ENCODE data around the gene IGF2BP3. TPM values are rescaled to one million over a fixed set of nuclear protein-coding genes. Genes with fewer than 3 reads are reported as not detected.
"Not testable (repeated sequence)": the region's sequence is repeated elsewhere in the genome, so short reads cannot be mapped to it uniquely, and the experiment has no call there.

IGF2BP3 gene
- total RNA-seq, 1 donor from 2014 or later: 2.0 TPM

DNA sequence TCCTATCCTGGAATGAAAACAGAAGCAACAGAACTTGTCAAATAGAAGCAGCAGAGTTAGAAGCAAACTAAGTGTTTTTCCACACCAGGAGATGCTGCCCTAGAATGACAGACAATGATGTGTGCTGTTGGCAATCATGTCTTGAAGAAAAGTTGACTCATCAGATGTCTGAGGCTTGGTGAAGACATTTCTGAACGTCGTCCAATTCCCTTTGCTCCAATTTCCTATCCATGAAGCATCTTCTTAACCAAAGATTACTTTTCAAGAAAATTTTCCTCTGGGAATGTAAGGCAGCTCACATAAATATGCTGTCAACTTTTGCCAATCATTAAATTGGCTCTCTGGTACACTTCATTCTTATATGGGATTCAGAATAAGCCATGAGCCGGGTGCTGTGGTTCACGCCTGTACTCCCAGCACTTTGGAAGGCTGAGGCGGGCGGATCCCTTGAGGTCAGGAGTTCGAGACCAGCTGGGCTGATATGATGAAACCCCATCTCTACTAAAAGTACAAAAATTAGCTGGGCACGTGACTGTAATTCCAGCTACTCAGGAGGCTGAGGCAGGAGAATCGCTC lies 136.5 kb downstream of the IGF2BP3 start:
- ATAC-seq: peak; percentile 89
- intact Hi-C loops (cut with DNase I): no loop called here
- DNase-seq (ENCODE audit: low spot score): no peak

DNA sequence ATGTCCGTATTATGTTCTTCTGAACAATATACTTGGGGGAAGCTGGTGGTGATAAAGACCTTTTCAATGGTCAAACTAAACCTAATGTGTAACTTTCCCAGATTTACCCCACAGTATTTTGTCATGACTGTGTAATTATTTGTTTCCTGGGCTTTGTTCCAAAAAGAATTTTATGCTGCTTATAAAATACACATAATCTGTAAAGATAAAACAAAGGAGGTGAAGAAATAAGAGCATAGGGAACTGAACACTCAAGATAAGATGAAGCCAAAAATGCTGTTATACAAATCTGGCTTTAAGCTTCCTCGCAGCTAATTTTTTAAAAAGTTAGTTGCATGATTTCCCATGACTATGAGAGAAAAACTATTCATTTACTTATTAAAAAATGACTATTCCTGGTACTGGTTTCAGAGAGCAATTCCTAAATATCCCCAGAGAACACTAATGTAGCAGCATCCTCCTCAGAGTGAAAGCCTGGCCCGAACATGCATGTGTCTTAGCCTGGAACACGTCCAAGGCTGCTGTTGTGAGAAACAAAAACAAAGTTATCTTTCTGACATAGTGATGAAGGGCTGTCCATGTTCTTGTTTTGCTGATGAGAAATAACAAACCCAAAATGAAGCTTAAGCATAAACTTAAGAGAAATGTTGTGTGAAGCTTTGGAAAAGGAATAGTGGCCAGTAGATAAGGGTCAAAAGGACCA lies 137.2 kb downstream of the IGF2BP3 start:
- DNase-seq (ENCODE audit: low spot score) (no peak), ATAC-seq (no peak)
- intact Hi-C loops (cut with DNase I): no loop called here

DNA sequence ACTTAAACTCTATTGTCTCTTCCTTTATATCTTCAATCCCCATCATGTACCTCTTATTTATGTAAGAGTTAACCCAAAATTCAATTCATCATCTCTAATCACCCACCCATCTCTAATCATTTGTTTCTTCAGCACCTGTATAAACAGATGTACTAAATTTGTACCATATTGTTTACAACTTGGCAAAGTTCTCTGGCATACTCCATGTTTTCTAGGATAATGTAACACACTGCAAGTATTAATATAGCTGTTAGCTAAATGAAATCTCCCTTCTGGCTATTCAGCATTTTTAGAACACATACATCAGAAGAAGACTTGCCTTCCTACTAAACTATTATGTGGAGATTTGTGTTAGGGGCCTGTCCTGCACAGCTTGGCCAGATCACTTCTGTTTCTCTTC lies 138.1 kb downstream of the IGF2BP3 start:
- intact Hi-C loops (cut with DNase I): no loop called here
- ATAC-seq: no peak
- DNase-seq (ENCODE audit: low spot score): no peak

DNA sequence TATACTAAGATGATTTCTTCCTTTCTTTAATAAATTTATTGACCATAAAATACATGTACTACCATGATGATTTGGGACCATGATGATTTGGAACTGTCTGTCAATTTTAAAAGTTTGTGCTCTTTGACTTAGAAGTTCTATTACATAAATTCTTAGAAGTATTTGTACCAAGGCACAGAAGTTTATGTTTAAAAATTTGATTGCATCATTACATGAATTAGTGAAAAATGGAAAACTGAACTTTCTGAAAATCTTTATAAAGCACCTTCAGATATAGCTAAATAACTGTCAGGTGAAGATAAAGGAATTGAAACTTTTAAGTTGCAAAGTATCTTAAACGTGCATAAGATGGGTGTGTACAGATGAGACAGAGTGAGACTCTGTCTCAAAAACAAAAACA lies 139.2 kb downstream of the IGF2BP3 start:
- intact Hi-C loops (cut with DNase I): no loop called here
- DNase-seq (ENCODE audit: low spot score) (no peak), ATAC-seq (no peak)

DNA sequence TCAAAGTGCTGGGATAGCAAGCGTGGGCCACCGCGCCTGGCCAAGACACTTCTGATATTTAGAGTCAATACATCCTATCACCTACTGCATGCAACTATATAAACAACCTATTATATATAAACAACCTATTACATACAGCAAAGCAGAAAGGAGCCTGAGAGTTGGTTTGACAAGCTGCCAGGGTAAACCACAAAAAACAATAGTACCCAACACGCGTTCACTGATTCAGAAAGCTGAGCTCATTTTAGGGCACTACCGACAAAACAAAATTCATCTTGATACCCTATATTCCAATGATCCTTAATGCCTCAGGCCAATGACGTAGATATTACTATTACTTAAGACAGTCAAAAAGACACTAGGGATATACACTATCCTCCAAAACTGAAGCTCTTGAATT lies 154.9 kb downstream of the IGF2BP3 start:
- DNase-seq (ENCODE audit: low spot score): no peak
- no peak for ATAC-seq
- intact Hi-C loops (cut with DNase I): no loop called here

DNA sequence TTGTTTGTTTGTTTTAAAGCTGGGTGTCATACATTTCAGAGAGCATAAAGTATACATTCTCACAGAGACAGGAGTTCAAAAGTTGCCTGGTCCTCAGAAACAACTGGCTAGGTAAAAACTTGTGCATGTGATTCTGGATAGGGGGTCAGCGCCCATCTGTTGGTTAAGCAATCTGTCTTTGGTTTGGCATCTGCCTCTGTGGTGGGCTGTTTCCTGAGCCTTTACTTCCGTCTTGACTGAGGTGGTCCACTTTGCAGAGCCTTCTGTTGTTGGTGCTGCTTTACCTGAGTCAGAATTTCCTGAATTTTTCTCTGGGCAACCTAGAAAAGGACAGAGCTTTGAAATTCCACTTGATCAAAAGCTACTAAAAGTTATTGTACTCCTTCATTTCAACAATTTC lies 158.2 kb downstream of the IGF2BP3 start:
- intact Hi-C loops (cut with DNase I); ATAC-seq; DNase-seq (ENCODE audit: low spot score): not testable (repeated sequence)

DNA sequence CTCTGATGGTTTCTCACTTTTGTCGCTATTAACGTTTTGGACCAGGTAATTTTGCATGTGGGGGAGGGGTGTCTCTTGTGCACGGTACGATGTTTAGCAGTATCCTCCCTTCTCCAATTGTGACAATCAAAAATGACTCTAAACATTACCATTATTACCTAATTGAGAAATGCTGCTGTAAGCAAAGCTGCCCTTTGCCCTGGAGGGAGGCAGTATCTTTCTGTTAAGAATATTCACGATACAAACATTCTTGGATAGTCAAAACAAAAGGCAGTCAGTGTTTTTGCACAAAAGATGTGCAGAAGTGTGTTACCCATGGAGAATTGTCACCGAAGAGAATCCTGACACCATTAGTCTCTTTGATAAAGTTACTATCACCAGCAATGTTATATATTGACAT lies 161.5 kb downstream of the IGF2BP3 start:
- ATAC-seq (no peak), DNase-seq (ENCODE audit: low spot score) (no peak)
- intact Hi-C loops (cut with DNase I): no loop called here

DNA sequence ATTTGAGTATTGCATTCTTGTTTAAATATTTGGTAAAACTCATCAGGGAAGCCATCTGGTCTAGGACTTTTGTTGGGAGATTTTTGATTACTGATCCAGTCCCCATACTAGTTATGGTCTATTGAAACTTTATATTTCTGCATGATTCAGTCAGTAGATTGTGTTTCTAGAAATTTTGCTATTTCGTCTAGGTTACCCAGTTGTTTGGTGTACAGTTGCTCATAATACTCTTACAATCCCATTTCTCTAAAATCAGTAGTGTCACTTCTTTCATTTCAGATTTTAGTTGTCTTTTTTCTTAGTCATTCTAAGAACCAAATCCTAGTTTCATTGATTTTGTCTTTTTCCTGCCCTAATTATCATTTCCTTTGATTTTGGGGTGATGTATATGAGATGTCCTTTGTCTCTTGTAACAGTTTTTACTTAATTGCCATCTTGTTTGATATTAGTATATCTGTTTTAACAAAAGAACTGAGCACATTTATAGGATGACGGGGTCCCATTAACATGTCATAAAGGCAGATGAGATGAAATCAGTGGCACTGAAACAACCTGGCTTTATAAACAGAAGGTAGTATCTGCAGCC lies 163.3 kb downstream of the IGF2BP3 start:
- intact Hi-C loops (cut with DNase I): no loop called here
- DNase-seq (ENCODE audit: low spot score): no peak
- ATAC-seq: no peak

DNA sequence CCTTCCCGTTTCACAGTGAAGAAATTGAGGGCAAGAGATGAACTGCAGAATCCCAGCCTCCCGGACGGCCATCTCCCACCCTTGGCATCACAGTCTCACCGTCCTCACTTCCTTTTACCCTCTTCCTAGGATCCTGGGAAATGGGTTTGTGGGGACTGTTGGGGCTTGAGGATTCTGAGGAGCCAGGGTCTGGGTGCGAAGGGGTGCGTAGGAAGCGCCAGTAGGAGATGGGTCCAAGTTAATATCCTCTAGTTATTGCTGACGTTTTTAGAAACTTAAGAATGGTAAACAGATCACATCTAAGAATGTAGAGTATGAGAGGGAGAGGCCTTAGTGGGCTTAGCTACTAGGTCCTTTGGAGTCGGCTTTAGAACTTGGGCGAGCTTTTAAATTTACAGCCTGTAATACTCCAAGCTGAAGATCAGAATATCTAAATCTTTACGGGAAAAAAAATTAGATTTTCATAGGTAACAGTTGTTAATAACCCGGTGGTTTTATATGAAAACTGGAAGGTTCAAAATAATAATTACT lies 170.5 kb downstream of the IGF2BP3 start:
- intact Hi-C loops (cut with DNase I): no loop called here
- DNase-seq (ENCODE audit: low spot score) (no peak), ATAC-seq (no peak)

DNA sequence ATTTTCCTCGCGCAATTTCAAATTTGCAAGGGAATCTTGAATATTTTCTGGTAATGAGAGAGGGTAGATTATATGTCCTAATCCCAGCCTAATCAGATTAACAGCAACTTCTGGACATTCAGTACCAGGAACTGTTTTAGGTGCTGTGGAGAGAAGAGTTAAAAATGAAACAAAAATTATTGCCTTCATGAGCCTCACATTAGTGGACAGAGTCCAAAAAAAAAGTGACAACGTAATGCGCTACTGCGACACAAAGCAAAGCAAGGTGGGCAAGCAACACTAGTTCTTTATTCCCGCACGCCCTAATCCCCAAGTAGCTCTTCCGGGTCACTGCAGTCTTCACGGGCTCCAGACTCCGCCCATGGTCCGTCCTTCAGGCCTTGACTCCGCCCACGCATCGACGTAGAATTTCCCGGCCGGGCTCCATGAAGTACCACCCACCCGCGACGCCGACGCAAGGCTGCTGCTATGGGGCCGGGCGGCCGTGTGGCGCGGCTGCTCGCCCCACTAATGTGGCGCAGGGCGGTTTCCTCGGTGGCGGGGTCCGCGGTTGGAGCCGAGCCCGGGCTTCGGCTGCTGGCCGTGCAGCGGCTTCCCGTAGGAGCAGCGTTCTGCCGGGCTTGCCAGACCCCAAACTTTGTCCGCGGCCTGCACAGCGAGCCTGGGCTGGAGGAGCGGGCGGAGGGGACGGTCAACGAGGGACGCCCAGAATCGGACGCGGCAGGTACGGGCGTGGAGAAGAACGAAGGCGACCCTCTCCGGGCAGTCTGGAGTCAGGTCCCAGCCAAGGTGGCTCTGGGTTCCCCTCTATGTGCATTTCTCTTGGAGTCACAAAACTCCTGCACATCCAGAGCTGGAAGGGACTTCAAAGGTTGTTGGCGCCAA lies 171.2 kb downstream of the IGF2BP3 start, which contains the start of gene MALSU1:
TSS of gene MALSU1 (plus strand) at position 455 of the 885 bp plus-strand sequence. CDS start at position 469, 14 bp downstream.
- intact Hi-C loops (cut with DNase I): no loop called here
- ATAC-seq (peak; percentile 100), DNase-seq (ENCODE audit: low spot score) (peak; percentile 99)

DNA sequence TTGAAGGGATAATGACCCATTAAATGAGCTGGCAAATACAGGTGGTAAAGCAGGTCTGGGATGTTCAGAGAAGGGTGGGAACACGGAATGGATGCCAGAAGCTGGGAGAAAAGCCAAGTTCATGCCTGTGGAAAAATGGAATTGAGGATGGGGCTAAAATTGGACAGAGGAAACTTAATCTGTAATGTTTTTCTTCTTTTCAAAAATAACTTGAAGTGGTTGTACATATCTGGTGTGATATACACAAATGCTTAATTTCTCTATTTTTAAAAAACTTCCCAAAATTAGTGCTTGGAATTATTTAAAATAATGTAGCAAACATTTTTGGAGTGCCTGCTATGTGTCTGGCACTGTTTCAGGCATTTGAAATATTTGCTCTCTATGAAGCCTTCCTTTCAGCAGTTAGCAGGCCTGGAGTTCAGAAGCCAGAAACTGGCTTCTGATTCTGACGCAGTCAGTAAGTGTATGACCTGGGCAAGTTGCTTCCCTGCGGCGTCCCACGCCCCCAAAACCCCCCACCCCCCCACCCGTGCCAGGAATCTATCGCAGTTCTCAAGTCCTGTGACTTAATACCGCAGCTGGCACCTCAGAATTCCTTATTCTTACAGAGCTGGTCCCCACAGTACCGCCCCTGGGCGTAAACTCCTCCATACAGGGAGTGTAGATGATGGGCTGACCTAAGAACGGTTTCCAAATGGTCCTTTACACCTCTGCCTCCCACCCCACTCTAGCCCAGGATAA lies 172.0 kb downstream of the IGF2BP3 start:
- DNase-seq (ENCODE audit: low spot score) (no peak), ATAC-seq (peak; percentile 33)
- intact Hi-C loops (cut with DNase I): no loop called here

DNA sequence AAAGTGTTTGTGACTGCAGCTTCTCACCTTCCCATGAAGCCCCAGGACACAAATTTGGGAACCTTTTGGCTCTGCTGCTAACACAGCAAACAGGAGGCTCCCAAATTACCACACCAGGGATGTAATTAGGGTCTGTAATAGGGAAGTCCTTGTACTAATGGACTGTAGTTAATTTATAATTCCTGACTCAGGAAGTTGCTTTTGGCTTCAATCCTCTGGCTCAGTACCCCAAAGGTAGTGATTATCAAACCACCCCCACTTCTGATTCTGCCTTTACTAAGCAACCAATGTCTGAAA lies 174.9 kb downstream of the IGF2BP3 start:
- no peak for DNase-seq (ENCODE audit: low spot score)
- intact Hi-C loops (cut with DNase I): no loop called here
- ATAC-seq: no peak

DNA sequence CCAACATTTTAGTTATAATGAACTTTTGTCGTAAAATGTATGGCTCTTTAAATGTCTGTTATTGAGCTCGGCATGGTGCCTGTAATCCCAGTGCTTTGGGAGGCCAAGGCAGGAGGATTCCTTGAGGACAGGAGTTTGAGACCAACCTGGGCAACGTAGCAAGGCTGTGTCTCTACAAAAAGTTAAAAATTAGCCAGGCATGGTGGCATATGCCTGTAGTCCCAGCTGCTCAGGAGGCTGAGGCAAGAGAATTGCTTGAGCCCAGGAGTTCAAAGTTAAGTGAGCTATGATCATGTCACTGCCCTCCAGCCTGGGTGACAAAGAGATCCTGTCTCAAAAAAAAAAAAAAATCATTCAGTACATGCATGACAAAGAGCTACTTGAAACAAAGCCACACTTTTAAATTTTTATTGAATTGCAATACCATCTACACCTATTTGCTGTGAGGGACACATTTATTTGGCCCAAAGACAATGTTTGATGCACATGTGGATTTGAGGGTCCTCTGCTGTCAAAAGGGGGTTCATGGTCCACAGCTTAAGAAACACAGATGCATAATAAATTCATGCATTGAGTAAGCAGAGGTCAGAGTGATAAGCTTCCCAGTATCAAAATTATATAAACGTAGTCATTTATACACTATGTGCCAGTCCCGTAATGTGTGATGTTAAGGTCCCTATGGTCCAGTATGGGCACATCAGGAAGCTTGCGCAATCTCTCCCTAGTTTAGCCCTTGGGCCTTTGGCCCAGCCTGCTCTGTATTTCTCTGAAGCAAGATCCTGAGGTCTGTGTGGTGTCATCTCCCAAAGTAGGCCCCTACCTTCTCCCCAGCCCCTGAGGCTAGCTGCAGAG lies 175.5 kb downstream of the IGF2BP3 start:
- no peak for ATAC-seq
- intact Hi-C loops (cut with DNase I): no loop called here
- no peak for DNase-seq (ENCODE audit: low spot score)

DNA sequence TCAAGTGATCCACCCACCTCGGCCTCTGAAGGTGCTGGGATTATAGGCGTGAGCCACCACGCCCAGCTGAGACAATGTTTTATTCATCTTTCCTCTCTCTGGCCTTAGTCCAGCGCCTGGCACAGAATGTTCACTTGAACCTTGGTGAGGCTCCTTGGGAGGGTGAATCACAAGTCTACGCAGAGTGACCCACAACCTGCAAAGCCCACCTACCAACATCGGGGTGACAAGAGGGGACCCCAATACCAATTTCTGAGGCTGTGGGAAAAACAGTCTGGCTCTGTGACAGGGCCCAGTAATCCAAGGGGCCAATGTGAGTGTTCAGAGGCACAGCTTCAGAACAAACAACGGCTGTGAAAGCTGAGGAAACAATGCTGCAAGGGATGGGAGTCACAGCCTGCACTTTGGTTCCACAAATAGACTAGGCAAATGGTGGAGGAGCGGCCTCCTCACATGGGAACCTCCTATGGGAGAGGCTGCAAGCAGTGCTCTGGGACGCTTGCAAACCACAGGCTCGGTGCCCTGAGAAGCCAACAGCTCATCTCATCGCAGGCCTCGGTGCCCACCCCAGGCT lies 176.7 kb downstream of the IGF2BP3 start:
- intact Hi-C loops (cut with DNase I): no loop called here
- DNase-seq (ENCODE audit: low spot score) (no peak), ATAC-seq (no peak)

DNA sequence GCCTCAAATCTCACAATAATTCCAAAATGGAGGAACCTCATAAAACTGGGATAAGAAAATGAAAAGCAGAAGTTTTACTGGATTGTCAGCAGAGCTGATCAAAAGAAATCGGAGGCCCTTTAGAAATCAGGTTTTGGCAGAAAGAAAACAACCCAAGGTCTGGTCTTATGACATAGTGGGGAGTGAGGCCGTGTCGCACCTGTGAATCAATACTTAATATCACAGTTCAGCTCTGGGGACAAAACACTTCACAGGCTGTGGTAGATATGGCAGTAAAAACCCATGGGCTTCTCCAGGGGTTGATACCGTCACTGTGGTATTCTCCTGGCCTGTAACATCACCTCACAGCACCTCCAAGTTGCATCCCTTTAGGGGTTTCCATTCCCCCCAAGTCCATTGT lies 177.7 kb downstream of the IGF2BP3 start:
- intact Hi-C loops (cut with DNase I): no loop called here
- ATAC-seq (no peak), DNase-seq (ENCODE audit: low spot score) (no peak)

DNA sequence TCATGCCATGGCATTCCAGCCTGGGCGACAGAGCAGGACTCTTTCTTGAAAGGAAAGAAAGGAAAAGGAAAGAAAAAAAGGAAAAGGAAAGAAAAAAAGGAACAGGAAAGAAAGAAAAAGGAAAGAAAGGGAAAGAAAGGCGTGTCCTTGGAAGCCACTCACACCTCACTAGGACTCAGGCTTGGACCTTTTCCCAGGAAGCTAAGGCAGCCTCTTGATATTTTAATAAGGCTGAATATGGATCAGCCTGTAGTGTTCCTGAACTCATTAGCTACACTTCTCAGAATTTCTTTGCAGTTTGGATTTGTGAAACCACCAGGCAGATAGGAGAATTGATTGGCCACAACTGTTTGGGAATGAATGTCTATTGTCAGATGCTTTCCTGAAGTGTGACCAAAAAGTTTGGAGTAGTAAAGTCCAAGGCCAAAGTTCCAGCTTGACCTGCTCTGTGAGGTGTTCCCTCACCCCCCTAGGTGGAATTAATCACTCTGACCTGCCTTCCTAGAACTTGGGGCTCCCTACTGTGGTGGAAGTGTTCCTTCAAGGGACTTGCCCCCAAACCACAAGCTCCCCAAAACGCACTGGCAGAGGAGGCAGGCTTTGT lies 178.2 kb downstream of the IGF2BP3 start:
- intact Hi-C loops (cut with DNase I): no loop called here
- ATAC-seq (no peak), DNase-seq (ENCODE audit: low spot score) (no peak)

DNA sequence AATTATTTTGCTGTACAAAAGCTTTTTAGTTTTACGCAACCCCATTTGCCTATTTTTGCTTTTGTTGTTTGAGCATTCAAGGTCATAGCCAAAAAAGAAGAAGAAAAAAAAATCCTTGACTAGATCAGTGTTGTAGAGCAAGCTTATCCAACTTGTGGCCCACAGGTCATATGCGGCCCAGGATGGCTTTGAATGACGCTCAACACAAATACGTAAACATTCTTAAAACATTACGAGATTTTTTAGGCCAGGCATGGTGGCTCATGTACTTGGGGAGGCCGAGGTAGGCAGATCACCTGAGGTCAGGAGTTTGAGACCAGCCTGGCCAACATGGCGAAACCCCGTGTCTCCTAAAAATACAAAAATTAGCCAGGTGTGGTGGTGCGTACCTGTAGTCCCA lies 179.3 kb downstream of the IGF2BP3 start:
- intact Hi-C loops (cut with DNase I): no loop called here
- no peak for DNase-seq (ENCODE audit: low spot score)
- no peak for ATAC-seq
